22Rv1 (cell line): ENCODE measurements around the gene EYS.

Experiments used
- H3K27ac ChIP-seq: fragments of 450-650 bp; 2 replicates; pipeline ENCODE4 v1.5.1; 2017
- CTCF ChIP-seq: fragments of 450-650 bp; IDR thresholded peaks from 2 replicates; pipeline ENCODE4 v1.5.1; 2017; ENCODE audit warnings: mild to moderate bottlenecking
- ZFX ChIP-seq: fragments of 450-650 bp; IDR thresholded peaks from 2 replicates; pipeline ENCODE4 v1.6.1; 2017; ENCODE audit warnings: antibody characterized with exemption, borderline replicate concordance

The EYS gene

GRCh38 chr6:65157025-65157424 is 550.0 kb downstream of the EYS start:
- TF ChIP-seq CTCF (no peak), ZFX (no peak)

GRCh38 chr6:65155083-65155482 is 551.9 kb downstream of the EYS start:
- TF ChIP-seq ZFX (no peak), CTCF (no peak)
- no peak overlapping the region for H3K27ac ChIP-seq

More at GRCh38 chr6:65157025-65157424, 550.0 kb downstream of the EYS start:
- no peak overlapping the region for H3K27ac ChIP-seq

- H3K27ac ChIP-seq, result no peak overlapping the region
- TF ChIP-seq CTCF (no peak), ZFX (no peak)
These were observed 557.2 kb downstream of the EYS start for GRCh38 chr6:65149841-65150240.

- TF ChIP-seq CTCF, result no peak
- no peak for TF ChIP-seq ZFX
- H3K27ac ChIP-seq, result no peak overlapping the region
These were observed 558.2 kb downstream of the EYS start for GRCh38 chr6:65148839-65149238.

- no peak overlapping the region for H3K27ac ChIP-seq
- no peak for TF ChIP-seq ZFX
- no peak for TF ChIP-seq CTCF
These were observed 571.5 kb downstream of the EYS start for GRCh38 chr6:65135567-65135966.

GRCh38 chr6:65126667-65127066 is 580.4 kb downstream of the EYS start:
- H3K27ac ChIP-seq, result no peak overlapping the region
- TF ChIP-seq CTCF (no peak), ZFX (no peak)

- H3K27ac ChIP-seq, result no peak overlapping the region
- TF ChIP-seq ZFX (no peak), CTCF (no peak)
These were observed 583.5 kb downstream of the EYS start for GRCh38 chr6:65123521-65123920.
